HepG2 (cell line): ENCODE measurements around the gene ID4. TPM values are rescaled to one million over a fixed set of nuclear protein-coding genes. Genes with fewer than 3 reads are reported as not detected.

ENCODE experiments used
- ATM ChIP-seq: fragments of 450-650 bp; IDR thresholded peaks from 2 replicates; pipeline ENCODE4 v1.7.1; 2017; ENCODE audit warnings: mild to moderate bottlenecking, borderline replicate concordance
- BRD4 ChIP-seq: sonication (generic); formaldehyde crosslinking; IDR thresholded peaks from 2 replicates; pipeline ENCODE4 v1.4.0; 2020; ENCODE audit warnings: missing genetic modification reagents
- ELF3 ChIP-seq: IDR thresholded peaks from 2 replicates; pipeline ENCODE4 v1.6.1; 2016; ENCODE audit warnings: missing genetic modification reagents, missing compliant biosample characterization
- FLYWCH1 ChIP-seq: sonication (generic); formaldehyde crosslinking; IDR thresholded peaks from 2 replicates; pipeline ENCODE4 v1.8.1; 2023; ENCODE audit warnings: mild to moderate bottlenecking, missing genetic modification reagents
- HNRNPH1 ChIP-seq: fragments of 200-400 bp; formaldehyde crosslinking; optimal IDR thresholded peaks from 2 replicates; pipeline ENCODE3; 2017; ENCODE audit warnings: mild to moderate bottlenecking, low read depth, low read length
- MEIS1 ChIP-seq: sonication (generic); formaldehyde crosslinking; IDR thresholded peaks from 2 replicates; pipeline ENCODE4 v1.9.0; 2021; ENCODE audit warnings: mild to moderate bottlenecking, missing genetic modification reagents, moderate library complexity, borderline replicate concordance
- MIER2 ChIP-seq: IDR thresholded peaks from 2 replicates; pipeline ENCODE4 v1.6.1; 2016; ENCODE audit warnings: missing biosample characterization, missing genetic modification reagents
- NR2F6 ChIP-seq, 2 experiments: IDR thresholded peaks; 2 replicates each; pipeline ENCODE4 v1.6.1; 2016; ENCODE audit warnings: antibody characterized with exemption in 1 of 2, mild to moderate bottlenecking in 1 of 2
- PLRG1 ChIP-seq: fragments of 450-650 bp; conservative IDR thresholded peaks from 2 replicates; pipeline ENCODE4 v1.6.1; 2016
- RCOR2 ChIP-seq: IDR thresholded peaks from 2 replicates; pipeline ENCODE4 v1.6.1; 2016; ENCODE audit warnings: missing biosample characterization, missing genetic modification reagents
- SIN3A ChIP-seq: IDR thresholded peaks from 2 replicates; pipeline ENCODE4 v1.6.1; 2011; ENCODE audit warnings: low read depth, mild to moderate bottlenecking, control low read depth, low read length, borderline replicate concordance
- SRF ChIP-seq: IDR thresholded peaks from 2 replicates; pipeline ENCODE4 v1.6.1; 2011; ENCODE audit warnings: mild to moderate bottlenecking, low read depth, low read length, moderate library complexity
- U2AF1 ChIP-seq: fragments of 200-400 bp; formaldehyde crosslinking; optimal IDR thresholded peaks from 2 replicates; pipeline ENCODE3; 2017; ENCODE audit warnings: mild to moderate bottlenecking, low read depth, low read length
- ZFP36L1 ChIP-seq: sonication (generic); formaldehyde crosslinking; IDR thresholded peaks from 2 replicates; pipeline ENCODE4 v1.8.0; 2022; ENCODE audit warnings: mild to moderate bottlenecking, missing genetic modification reagents, moderate library complexity
- ZFP90 ChIP-seq: sonication (generic); formaldehyde crosslinking; IDR thresholded peaks from 2 replicates; pipeline ENCODE4 v1.8.0; 2022; ENCODE audit warnings: missing genetic modification reagents, mild to moderate bottlenecking, inconsistent platforms, borderline replicate concordance
- ZNF17 ChIP-seq: sonication (generic); formaldehyde crosslinking; IDR thresholded peaks from 2 replicates; pipeline ENCODE4 v1.5.0; 2020; ENCODE audit warnings: mild to moderate bottlenecking, missing genetic modification reagents
- ZNF331 ChIP-seq: sonication (generic); formaldehyde crosslinking; IDR thresholded peaks from 2 replicates; pipeline ENCODE4 v1.4.0; 2020; ENCODE audit warnings: missing genetic modification reagents
- ZNF44 ChIP-seq: sonication (generic); formaldehyde crosslinking; IDR thresholded peaks from 2 replicates; pipeline ENCODE4 v1.5.1; 2020; ENCODE audit warnings: mild to moderate bottlenecking, missing genetic modification reagents
- ZNF558 ChIP-seq: sonication (generic); formaldehyde crosslinking; IDR thresholded peaks from 2 replicates; pipeline ENCODE4 v1.9.0; 2022; ENCODE audit warnings: mild to moderate bottlenecking, missing genetic modification reagents, borderline replicate concordance
- ZNF883 ChIP-seq: sonication (generic); formaldehyde crosslinking; IDR thresholded peaks from 2 replicates; pipeline ENCODE4 v1.5.1; 2020; ENCODE audit warnings: mild to moderate bottlenecking, missing genetic modification reagents; ENCODE audit errors: not compliant biosample characterization
- polyA plus RNA-seq, 8 experiments: library from polyadenylated mRNA; depleted of rRNA in 3 of 8; stranded (reverse) in 7 of 8; unstranded in 1 of 8; fragments of >200 nt; fragmentation: Illumina TruSeq in 4 of 8; extraction: Trizol in 4 of 8; gene quantifications; 2 replicates each; pipeline versions ENCODE4 v1.2.1 to v1.2.3, GENCODE V29; 2011 to 2016; ENCODE audit warnings: low read depth in 4 of 8, missing spikeins in 1 of 8, mixed read lengths in 1 of 8; ENCODE audit not compliant: insufficient read depth in 1 of 8
- total RNA-seq, 5 experiments: library from RNA; depleted of rRNA; stranded (reverse); fragments of >200 nt; fragmentation: Illumina TruSeq; extraction: Trizol; gene quantifications; 2 replicates each; pipeline ENCODE4 v1.2.3, GENCODE V29; 2016; ENCODE audit warnings: low read depth in 1 of 5
- TF ChIP-seq, protein P1 (sequence below): sonication (generic); formaldehyde crosslinking; IDR thresholded peaks from 2 replicates; pipeline ENCODE4 v1.4.0; 2020; ENCODE audit warnings: missing genetic modification reagents, borderline replicate concordance
- TF ChIP-seq, protein P2 (sequence below): sonication (generic); formaldehyde crosslinking; IDR thresholded peaks from 2 replicates; pipeline ENCODE4 v1.9.0; 2021; ENCODE audit warnings: missing genetic modification reagents, mild to moderate bottlenecking, borderline replicate concordance
- TF ChIP-seq, protein P3 (sequence below): sonication (generic); formaldehyde crosslinking; IDR thresholded peaks from 2 replicates; pipeline ENCODE4 v1.4.0; 2020; ENCODE audit warnings: missing genetic modification reagents, borderline replicate concordance

ID4 gene
- total and polyA plus RNA-seq, 2 of the 13 experiments (the other 11 are each of a cell fraction or from before 2014, with no cell fraction given), result 0.20 to 0.44 TPM

DNA sequence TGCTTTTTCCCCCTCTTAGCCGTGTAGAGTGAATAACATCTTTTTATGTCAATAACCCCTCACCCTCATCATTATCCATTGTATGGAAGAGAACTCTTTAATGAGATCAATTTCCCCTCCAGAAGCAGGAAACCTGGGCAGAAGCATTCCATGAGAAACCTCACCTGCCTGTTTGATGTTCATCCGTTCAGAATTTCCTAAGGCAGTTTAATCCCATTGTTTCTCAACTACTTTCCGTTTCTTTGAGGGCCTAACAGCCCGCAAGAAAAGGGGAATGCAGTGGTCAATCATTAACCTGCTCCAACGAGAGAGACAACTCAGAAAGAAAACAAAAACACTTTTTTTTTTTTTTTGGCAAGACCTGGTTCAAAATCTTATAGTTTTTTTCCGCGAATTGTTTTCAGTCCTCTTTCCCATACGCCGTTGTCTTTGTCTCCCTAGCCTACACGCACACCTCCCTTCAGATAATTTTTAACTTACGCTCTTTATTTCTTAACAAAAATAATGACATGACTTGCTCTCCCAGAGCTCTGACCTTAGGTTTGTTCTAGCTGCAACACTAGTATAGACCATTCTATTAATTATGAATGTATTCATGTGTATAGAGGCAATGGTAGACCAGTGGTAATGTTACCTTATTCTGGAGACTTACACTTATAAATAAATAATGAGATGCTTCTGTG lies 25.6 kb upstream of the ID4 start (continued):
- TF ChIP-seq NR2F6 (IDR thresholded peaks at IDR 0.05) (no peak), NR2F6 (CRISPR knock-in tag; IDR thresholded peaks at IDR 0.05) (peak; percentile 31; the same call in 1 of the 2 replicates), U2AF1 (no peak), ZFP36L1 (CRISPR knock-in tag) (no peak), MIER2 (peak; percentile 24; the same call in 1 of the 2 replicates), ZNF331 (CRISPR knock-in tag) (peak; percentile 64; the same call in 1 of the 2 replicates), ELF3 (CRISPR knock-in tag) (peak; percentile 49; the same call in 1 of the 2 replicates), ZNF883 (CRISPR knock-in tag) (no peak), RCOR2 (0 out of 2 replicates have a peak, but pooled peaks have one; percentile 46), ZNF558 (no peak), BRD4 (CRISPR knock-in tag) (no peak), SIN3A (no peak), HNRNPH1 (no peak), ZNF17 (CRISPR knock-in tag) (no peak), MEIS1 (CRISPR knock-in tag) (0 out of 2 replicates have a peak, but pooled peaks have one; percentile 24), FLYWCH1 (CRISPR knock-in tag) (no peak), ZFP90 (CRISPR knock-in tag) (no peak), ATM (no peak), PLRG1 (no peak), SRF (no peak), ZNF44 (CRISPR knock-in tag) (no peak)
- TF ChIP-seq, protein P1, sequence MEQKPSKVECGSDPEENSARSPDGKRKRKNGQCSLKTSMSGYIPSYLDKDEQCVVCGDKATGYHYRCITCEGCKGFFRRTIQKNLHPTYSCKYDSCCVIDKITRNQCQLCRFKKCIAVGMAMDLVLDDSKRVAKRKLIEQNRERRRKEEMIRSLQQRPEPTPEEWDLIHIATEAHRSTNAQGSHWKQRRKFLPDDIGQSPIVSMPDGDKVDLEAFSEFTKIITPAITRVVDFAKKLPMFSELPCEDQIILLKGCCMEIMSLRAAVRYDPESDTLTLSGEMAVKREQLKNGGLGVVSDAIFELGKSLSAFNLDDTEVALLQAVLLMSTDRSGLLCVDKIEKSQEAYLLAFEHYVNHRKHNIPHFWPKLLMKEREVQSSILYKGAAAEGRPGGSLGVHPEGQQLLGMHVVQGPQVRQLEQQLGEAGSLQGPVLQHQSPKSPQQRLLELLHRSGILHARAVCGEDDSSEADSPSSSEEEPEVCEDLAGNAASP (CRISPR knock-in tag), result peak; percentile 14; the same call in 1 of the 2 replicates
- TF ChIP-seq, protein P2, sequence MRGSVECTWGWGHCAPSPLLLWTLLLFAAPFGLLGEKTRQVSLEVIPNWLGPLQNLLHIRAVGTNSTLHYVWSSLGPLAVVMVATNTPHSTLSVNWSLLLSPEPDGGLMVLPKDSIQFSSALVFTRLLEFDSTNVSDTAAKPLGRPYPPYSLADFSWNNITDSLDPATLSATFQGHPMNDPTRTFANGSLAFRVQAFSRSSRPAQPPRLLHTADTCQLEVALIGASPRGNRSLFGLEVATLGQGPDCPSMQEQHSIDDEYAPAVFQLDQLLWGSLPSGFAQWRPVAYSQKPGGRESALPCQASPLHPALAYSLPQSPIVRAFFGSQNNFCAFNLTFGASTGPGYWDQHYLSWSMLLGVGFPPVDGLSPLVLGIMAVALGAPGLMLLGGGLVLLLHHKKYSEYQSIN (CRISPR knock-in tag), result no peak
- TF ChIP-seq, protein P3, sequence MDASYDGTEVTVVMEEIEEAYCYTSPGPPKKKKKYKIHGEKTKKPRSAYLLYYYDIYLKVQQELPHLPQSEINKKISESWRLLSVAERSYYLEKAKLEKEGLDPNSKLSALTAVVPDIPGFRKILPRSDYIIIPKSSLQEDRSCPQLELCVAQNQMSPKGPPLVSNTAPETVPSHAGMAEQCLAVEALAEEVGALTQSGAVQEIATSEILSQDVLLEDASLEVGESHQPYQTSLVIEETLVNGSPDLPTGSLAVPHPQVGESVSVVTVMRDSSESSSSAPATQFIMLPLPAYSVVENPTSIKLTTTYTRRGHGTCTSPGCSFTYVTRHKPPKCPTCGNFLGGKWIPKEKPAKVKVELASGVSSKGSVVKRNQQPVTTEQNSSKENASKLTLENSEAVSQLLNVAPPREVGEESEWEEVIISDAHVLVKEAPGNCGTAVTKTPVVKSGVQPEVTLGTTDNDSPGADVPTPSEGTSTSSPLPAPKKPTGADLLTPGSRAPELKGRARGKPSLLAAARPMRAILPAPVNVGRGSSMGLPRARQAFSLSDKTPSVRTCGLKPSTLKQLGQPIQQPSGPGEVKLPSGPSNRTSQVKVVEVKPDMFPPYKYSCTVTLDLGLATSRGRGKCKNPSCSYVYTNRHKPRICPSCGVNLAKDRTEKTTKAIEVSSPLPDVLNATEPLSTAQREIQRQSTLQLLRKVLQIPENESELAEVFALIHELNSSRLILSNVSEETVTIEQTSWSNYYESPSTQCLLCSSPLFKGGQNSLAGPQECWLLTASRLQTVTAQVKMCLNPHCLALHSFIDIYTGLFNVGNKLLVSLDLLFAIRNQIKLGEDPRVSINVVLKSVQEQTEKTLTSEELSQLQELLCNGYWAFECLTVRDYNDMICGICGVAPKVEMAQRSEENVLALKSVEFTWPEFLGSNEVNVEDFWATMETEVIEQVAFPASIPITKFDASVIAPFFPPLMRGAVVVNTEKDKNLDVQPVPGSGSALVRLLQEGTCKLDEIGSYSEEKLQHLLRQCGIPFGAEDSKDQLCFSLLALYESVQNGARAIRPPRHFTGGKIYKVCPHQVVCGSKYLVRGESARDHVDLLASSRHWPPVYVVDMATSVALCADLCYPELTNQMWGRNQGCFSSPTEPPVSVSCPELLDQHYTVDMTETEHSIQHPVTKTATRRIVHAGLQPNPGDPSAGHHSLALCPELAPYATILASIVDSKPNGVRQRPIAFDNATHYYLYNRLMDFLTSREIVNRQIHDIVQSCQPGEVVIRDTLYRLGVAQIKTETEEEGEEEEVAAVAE, result no peak
